H54 (cell line): ENCODE data around the gene DDIAS.
"Not testable (repeated sequence)": the region's sequence is repeated elsewhere in the genome, so short reads cannot be mapped to it uniquely, and the experiment has no call there.

ENCODE experiments used
- DNase-seq: peaks from one replicate; pipeline ENCODE4 v3.0.0; 2011; ENCODE audit warnings: low spot score, mixed read lengths; ENCODE audit not compliant: insufficient read length
- FAIRE-seq: peaks from 3 replicates; lab custom pipeline; 2011; peaks lifted over from hg19 to GRCh38; lab: Jason Lieb, UNC
- POLR2A ChIP-seq: IDR thresholded peaks from 2 replicates; pipeline ENCODE4 v1.6.1; 2011; ENCODE audit warnings: low read depth, mild to moderate bottlenecking, low read length

DDIAS gene

DNA sequence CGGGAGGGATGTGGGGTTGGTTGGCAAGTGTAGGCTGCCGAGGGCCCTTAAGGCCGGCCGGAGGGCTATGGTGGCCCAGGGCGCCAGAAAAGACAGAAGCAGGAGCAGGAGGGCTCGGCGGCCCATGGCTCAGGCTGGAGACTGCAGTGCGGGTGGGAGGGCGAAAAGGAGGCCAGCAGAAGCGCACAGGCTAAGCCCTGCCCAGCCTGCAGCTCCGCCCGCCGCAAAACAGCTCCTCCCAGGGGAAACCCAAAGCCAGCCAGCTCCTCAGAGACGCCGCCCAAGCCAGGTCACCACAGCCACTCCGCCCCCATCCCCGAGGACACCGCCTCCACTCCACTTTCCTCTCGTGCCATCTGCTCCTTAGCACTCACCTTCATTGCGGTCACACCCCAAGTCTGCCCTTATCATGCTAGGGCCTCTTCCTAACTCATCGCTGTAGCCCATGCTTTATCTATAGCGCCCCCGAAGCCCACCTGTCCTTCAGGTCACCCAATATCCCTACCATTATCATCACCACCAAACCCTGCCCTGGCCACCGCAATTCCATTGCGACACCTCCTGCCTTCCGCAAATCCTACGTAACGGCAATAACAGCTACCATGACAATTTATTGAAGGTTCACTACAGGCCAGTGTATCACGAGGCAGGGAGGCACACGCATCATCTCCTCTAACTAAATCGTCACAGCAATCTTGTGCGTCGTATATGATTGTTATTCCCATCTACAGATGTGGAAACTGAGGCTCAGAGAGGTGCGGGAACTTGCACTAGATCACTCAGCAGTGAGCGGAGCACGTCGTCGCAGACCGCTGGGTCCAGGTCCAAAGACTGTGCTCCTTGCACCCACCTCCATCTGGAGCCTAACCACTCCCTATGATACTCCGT is 1.0 kb upstream of the DDIAS start, which contains the start of gene PRCP:
TSS of gene PRCP (minus strand) at position 154 of the 888 bp plus-strand sequence. CDS start at position 126, 28 bp downstream.
- peak; percentile 82 for TF ChIP-seq POLR2A
- DNase-seq (peak; percentile 96), FAIRE-seq (peak; percentile 96)

- DNase-seq (no peak), FAIRE-seq (no peak)
- no peak for TF ChIP-seq POLR2A
Observed at GRCh38 chr11:82901922-82902485, 468 bp downstream of the DDIAS start.

GRCh38 chr11:82902880-82903279 is 1.3 kb downstream of the DDIAS start:
- DNase-seq: no peak
- FAIRE-seq: no peak
- TF ChIP-seq POLR2A: no peak

- FAIRE-seq (no peak), DNase-seq (no peak)
- no peak for TF ChIP-seq POLR2A
Observed at GRCh38 chr11:82903843-82904586, 2.5 kb downstream of the DDIAS start.

GRCh38 chr11:82906236-82906635 is 4.7 kb downstream of the DDIAS start:
- FAIRE-seq (peak; percentile 75), DNase-seq (no peak)
- no peak for TF ChIP-seq POLR2A

GRCh38 chr11:82906931-82907330 is 5.4 kb downstream of the DDIAS start:
- DNase-seq (no peak), FAIRE-seq (peak; percentile 79)
- no peak for TF ChIP-seq POLR2A

DNA sequence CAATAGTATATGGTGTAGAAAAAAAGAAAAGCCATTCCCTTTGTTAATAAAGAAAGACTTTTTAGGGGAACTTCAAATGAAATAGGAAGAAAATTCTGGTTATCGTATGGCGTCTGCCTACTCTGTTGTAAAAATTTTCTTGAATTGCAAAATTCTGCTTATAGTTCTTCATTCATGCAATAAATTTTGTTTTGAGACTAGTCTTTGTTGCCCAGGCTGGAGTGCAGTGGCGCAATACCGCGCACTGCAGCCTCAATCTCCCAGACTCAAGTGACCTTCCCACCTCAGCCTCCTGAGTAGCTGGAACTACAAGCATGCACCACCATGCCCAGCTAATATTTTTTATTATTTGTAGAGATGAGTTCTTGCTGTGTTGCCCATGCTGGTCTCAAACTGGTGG is 5.8 kb downstream of the DDIAS start:
- no peak for DNase-seq
- FAIRE-seq: no peak
- no peak for TF ChIP-seq POLR2A

DNA sequence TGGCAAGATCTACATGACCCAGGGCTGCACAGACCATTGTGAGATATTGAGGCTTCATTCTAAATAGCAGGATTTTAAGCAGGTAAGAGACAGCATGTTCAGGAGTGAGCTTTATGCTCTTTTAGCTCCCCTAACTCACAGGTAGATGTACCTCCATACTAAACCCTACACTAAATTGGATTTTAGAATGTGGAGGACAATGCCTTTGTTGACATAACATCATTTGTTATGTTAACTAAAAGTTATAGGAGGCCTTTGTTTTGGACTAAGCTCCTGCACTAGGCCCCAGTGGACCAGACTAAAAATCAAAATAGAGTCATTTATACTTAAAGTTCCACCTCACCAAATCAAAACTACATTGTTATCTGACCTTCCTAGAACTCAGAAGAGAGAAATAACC is 6.8 kb downstream of the DDIAS start:
- no peak for TF ChIP-seq POLR2A
- FAIRE-seq (peak; percentile 45), DNase-seq (no peak)

DNA sequence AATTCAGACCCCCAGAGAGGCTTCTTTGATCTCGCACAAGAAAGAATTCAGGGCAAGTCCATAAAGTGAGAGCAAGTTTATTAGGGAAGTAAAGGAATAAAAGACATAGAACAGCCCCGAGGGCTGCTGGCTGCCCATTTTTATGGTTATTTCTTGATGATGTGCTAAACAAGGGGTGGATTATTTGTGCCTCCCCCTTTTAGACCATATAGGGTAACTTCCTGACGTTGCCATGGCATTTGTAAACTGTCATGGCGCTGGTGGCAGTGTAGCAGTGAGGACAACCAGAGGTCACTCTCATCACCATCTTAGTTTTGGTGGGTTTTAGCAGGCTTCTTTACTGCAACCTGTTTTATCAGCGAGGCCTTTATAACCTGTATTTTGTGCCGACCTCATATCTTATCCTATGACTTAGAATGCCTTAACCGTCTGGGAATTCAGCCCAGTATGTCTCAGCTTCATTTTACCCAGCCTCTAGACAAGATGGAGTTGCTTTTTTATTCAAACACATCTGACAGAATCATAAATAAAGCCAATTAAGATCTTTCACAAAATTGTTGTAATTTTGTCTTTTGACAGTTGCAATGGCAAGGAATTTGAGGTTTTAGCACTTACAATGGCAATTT is 7.6 kb downstream of the DDIAS start:
- FAIRE-seq: no peak

GRCh38 chr11:82919786-82920185 is 18.2 kb downstream of the DDIAS start:
- not testable (repeated sequence) for DNase-seq, FAIRE-seq

More for the DNA sequence above, 7.6 kb downstream of the DDIAS start:
- DNase-seq: no peak
- no peak for TF ChIP-seq POLR2A

DNA sequence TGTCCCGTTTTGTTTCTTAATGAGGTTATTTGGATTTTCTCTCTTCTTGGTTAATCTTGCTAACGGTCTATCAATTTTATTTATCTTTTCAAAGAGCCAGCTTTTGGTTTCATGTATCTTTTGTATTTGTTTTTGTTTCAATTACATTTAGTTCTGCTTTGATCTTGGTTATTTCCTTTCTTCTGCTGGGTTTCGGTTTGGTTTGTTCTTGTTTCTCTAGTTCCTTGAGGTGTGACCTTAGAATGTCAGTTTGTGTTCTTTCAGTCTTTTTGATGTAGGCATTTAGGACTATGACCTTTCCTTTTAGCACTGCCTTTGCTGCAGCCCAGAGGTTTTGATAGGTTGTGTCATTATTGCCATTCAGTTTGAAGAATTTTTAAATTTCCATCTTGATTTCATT is 18.7 kb downstream of the DDIAS start:
- DNase-seq, FAIRE-seq: not testable (repeated sequence)

- not testable (repeated sequence) for FAIRE-seq, DNase-seq
Observed at GRCh38 chr11:82922396-82923173, 21.0 kb downstream of the DDIAS start.
